GM21619 (cell line): ENCODE data around the gene SLC51B.
"Not testable (repeated sequence)": the region's sequence is repeated elsewhere in the genome, so short reads cannot be mapped to it uniquely, and the experiment has no call there.

ENCODE experiments used
- ATAC-seq: cut with Tn5 transposase; IDR thresholded peaks from one replicate; pipeline ENCODE4 v1.9.1; 2021; ENCODE audit not compliant: unreplicated experiment

SLC51B gene

DNA sequence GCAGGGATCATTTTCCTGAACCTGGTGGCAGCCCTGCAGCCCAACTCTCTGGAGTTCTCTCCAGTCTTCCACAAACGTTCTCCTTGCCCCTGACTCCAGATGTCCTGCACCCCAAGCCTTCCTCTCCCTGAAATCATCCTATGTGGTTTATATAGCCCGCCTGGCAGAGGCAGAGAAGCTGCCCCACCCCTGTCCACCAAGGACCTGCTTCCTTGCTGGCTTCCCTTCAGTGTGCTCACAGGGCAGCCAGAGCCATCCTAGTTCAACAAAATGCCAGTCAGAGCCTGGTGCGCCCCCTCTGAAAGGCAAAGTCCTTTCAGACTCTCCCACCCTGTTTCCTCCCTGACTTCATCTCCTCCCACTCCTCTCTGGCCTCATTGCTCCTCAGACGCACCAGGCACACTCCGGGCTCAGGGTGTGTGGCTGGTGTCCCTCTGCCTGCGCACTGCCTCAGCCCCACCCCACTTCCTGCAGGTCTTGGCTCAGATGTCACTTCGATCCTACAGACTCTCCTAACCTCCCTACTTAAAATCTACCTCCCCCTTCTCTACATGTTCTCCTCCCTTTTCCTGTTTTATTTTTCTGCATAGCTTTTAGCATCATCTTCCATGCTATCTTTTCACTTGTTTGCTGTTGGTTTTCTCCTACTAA, 37.2 kb downstream of the SLC51B start:
- ATAC-seq: no peak

GRCh38 chr15:65083262-65083701, 38.1 kb downstream of the SLC51B start:
- ATAC-seq: no peak

GRCh38 chr15:65084500-65085206, 39.5 kb downstream of the SLC51B start:
- ATAC-seq: no peak

- no peak for ATAC-seq
Observed at GRCh38 chr15:65085207-65085753, 40.1 kb downstream of the SLC51B start.

DNA sequence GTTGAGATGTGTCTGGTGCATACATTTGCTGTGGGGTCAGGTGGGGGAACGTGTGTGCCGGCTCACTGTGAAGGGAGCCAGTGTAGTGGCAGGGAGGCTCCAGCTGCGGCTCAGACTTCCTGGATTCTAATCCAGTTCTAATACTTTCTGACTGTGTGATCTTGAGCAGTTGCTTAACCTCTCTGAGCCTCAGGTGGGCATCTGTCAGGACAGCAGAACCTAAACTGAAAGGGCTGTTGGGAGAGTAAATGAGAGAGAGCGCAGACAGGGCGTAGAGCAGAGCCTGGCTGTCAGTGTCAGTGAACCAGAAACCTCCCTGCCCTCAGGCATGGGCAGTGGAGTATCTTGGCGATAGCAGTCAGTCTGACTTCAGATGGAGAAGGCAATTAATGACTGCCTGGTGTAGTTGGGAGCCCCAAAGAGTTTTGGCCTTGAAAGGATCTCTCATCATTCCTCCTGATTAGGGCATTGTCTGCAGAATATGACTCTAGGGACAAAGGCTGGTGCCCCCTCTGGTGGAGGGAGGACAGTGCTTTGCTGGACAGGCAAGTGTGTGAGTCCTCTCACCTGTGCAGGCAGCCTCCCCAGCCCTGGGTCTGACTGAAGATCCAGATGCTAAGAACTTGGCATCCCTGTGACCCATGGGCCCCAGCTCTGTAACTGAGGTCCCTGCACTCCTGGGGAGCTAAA, 40.9 kb downstream of the SLC51B start:
- no peak for ATAC-seq

- ATAC-seq: no peak
Observed at GRCh38 chr15:65086680-65087111, 41.5 kb downstream of the SLC51B start.

DNA sequence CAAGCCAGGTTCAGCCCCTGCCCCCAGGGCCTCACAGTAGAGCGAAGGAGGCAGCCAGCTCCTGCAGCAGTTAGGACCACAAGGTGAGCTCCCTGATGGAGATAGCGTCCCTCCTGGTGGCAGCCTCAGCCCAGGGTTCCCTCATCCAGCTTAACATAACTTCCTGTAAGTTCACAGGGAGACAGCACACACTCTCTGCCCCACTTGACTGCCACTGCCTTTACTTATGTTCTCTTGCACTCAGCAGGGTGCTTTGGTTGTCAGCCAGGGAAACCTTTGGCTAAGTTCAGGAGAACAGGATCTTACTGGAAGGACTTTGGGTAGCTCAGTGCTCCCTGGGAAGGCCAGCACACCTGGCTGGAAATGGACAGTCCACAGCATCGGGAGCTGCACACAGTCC, 42.2 kb downstream of the SLC51B start:
- no peak for ATAC-seq

DNA sequence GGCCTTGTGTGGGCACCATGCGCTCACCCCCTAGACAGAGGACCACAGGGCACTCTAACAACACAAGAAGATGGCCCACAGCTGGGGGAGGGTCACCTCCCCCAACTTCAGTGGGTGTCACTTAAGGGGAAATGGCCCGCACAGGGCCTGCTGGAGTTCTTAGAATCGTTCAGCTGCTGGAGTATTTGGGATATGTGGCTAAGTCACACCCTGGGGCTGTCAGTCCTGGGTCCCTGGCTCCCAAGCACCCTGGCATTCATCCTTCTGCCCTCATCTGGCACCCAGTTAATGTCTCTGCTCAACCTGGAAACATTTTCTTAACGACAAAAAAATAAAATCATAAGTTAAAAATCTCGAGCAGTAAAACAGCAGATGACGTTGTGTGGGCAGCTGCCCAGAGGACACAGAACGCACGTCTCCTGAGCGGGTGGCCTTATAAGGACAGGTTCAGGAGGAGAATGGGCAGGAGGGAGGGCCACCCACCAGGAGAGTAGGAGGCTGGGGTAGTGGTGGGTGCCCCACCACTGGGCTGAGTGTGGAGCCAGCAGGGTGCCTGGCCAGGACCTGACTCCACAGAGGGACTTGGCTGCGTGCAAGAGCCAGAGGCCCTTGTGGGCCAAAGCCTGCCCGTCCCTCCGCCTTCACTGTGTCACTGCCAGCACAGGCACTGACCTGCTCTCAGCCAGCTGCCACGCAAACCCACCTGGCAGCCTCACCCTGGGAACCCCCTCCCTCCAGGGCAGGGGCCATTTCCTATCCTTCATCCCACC, 42.9 kb downstream of the SLC51B start:
- ATAC-seq: no peak

GRCh38 chr15:65088643-65089021, 43.4 kb downstream of the SLC51B start:
- no peak for ATAC-seq

DNA sequence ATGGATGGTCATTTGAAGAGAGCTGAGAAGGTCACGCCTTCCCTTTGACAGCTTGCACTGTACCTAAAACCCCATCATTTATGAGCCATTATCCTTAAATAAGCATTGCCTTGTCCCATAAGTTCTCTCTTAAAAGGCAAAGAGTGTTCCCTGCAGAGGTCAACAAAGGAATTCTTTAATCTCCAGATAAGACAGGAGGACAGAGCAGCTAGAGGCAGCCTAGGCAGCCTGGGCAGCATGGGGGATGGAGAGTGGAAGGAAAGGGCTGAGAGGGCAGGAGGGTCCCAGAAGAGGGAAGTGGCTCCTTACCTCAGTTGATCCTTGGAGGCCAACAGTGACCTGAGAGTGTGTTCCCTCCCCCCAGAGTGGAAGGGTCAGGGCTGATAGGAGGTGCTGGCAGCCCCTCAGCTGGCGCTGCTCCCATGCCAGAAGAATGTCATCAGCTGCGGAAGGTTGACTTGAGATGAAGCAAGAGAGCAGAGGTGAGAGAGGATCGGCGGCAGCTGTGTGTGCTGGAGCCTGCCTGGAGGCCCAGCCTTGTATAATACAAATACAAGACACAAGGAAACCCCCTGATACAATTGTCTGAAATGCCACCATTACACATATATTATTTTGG, 44.1 kb downstream of the SLC51B start:
- no peak for ATAC-seq

- no peak for ATAC-seq
Observed at GRCh38 chr15:65091946-65092770, 47.0 kb downstream of the SLC51B start.

DNA sequence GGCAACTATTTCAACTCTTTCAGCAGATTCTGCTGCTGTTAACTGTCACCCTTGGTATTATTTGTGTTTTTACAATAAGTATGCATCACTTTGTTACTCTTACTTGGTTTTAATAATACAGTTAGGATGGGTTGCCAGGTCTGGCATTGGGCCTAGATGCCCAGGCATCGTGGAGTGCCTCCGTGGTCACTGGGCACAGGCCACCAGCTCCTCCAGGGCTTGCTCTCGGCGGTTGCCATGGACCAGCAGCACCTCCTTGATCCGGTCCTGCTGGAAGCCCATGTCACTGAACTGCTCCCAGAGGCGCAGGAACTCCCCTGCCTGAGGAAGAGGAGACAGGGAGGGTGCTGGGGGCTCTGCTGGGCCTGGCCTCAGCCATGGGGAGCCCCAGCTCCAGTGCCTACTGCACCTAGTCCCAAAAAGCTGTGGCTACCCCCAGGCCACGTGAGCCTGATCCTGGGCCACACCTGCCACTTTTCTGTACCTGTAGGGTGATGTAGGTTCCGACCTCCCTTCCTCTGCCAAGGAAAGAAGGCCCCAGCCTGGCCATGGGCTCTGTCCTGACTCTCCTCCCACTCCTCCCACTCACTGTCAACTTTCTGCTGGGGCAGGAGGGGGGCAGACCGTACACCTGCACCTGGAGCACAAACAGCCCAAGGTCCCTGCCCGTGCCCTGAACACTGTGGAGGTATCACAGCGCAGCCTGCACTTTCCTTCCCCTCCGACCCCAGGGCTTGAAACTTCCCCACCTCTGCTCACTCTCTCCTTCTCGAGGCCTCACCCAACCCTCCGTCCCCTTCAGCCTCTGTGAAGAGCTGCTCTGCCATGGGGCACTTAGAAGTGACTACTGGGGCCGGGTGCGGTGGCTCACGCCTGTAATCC, 48.0 kb downstream of the SLC51B start:
- ATAC-seq: no peak

DNA sequence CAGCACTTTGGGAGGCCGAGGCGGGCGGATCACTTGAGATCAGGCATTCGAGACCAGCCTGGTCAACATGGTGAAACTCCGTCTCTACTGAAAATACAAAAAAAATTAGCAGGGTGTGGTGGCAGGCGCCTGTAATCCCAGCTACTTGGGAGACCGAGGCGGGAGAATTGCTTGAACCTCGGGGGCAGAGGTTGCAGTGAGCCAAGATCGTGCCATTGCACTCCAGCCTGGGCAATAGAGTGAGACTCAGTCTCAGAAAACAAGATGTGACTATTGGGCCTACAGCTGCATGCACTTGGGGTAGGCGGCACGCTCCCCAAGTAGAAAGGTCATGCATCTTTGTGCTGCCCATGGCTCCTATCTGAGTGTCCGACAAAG, 48.6 kb downstream of the SLC51B start:
- ATAC-seq: not testable (repeated sequence)

GRCh38 chr15:65094294-65094995, 49.3 kb downstream of the SLC51B start:
- ATAC-seq: no peak

- ATAC-seq: no peak
Observed at GRCh38 chr15:65095011-65095746, 50.0 kb downstream of the SLC51B start.

- no peak for ATAC-seq
Observed at GRCh38 chr15:65095747-65096104, 50.5 kb downstream of the SLC51B start.
